ENCODE results near the gene C14orf93.
"Not testable (repeated sequence)": the region's sequence is repeated elsewhere in the genome, so short reads cannot be mapped to it uniquely, and the experiment has no call there.

Gene C14orf93

GRCh38 chr14:23018107-23018506 is 8.2 kb upstream of the C14orf93 start:
- no peak for DNase-seq

GRCh38 chr14:23017091-23017490 is 7.1 kb upstream of the C14orf93 start:
- DNase-seq, result no peak

- no peak for DNase-seq
Measured at GRCh38 chr14:23015618-23016017, 5.7 kb upstream of the C14orf93 start.

- not testable (repeated sequence) for DNase-seq
Measured at GRCh38 chr14:23013749-23014054, 3.8 kb upstream of the C14orf93 start.

DNA sequence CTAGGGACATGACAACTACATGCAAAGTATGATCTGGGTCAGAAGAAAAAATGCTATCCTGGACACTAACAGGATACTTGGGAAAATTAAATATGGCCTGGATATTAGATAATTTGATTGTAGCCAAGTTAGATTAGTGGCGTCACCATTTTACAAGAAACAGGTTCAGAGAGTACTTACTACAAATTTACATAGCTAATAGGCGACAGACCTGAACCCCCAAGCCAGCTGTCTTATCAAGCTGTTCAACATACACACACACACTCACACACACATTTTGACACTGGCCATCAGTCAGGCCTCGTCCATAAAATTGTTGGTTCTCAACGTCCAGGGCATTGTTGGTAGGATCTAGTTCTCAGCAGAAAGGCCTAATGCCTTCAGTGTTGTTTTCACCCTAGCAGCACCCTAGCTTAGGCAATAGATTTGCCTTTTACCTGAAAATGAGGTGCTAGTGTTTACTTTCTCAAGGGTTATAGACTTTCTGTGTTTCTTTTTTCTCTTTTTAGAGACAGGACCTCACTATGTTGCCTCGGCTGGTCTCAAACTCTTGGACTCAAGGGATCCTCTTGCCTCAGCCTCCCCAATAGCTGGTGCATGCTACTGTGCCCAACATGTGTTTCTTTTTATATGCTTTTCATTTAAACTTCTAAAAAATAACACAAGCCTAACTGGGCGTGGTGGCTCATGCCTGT is 3.3 kb upstream of the C14orf93 start:
- DNase-seq, result no peak

DNA sequence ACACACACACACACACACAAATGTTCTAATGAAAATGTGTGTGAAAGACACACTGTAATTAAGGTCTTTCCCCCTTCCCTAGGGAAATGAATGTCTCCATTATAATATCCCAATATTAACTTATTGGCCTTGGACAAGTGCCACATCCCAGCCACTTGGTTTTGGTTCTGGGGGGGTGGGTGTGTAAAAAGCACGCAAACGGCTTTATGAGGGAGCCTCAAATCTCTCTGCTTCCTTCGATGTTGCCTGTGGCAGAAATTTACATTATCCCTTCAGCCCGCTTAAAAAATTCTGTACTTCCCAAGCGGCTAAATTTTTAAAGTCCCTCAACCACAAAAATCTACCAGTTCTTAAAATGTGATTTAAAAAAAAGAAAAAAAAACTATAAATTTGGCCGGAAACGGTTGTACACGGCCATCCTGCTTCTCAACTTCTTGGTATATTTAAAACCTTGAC is 432 bp downstream of the C14orf93 start:
- DNase-seq, result no peak

- peak; percentile 45 for DNase-seq
Measured at GRCh38 chr14:23008831-23009230, 1.1 kb downstream of the C14orf93 start.

GRCh38 chr14:23006544-23007419 is 3.2 kb downstream of the C14orf93 start:
- DNase-seq, result peak; percentile 96

DNA sequence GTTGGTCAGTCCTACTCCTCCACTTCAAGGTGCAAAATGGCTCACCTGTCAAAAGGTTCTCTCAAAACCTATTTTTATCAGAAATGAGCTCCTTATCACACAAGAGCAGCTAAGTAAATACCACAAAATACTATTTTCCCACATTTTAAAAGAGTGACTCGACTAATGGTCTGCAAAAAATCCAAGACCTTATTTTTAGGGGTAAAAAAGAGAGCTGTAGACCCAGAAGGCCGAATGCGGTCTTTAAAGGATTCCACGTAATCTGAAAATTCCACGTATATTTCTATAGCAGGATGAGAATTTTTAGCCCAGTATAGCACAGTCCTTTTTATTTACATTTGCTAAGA is 3.8 kb downstream of the C14orf93 start:
- DNase-seq, result no peak

DNA sequence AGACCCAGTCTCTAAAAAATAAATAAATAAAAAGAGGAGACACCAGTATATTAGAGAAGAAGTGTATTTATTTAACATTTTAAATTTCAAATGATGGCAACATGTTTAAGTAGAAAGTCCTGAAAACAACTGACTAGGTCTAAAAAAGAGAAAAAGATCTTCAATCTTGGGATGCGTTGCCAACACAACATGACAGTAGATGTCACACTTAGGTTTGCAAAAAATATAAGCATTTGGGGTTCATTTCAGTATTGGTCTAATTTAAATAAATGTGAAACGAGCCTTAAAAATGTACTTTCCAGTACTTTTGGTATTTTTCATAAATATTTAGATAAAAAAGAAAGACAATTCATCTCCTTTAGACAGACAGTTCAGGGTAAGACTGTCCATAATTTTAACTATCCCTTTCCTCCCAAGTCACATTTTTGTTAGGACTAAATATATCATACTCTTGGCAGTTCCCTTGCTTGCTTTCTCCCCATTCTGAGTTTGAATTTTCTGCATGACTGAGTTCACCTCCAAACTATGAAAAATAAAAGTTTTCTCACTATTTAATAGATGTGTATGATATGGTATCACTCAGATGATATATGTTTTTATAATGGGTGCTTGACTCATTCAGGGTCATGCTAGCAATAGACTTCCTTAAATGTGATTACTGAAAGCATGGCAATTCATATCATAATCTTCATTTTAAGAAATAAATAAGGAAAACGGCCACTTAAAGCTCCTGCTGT is 4.3 kb downstream of the C14orf93 start:
- DNase-seq, result no peak

DNA sequence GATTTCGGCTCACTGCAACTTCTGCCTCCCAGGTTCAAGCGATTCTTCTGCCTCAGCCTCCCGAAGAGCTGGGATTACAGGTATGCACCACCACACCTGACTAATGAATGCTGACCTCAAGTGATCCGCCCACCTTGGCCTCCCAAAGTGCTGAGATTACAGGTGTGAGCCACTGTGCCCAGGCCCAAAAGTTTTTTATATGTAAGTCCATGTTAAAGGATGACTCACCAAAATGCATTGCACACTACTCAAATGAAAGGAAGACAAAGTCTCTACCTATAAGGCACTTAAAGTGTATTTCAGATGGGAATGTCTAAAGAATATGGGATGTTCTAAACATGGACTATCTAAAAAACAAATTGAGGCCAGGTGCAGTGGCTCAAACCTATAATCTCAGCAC is 5.7 kb downstream of the C14orf93 start:
- DNase-seq, result not testable (repeated sequence)

- no peak for DNase-seq
Measured at GRCh38 chr14:23002592-23002991, 7.4 kb downstream of the C14orf93 start.

DNA sequence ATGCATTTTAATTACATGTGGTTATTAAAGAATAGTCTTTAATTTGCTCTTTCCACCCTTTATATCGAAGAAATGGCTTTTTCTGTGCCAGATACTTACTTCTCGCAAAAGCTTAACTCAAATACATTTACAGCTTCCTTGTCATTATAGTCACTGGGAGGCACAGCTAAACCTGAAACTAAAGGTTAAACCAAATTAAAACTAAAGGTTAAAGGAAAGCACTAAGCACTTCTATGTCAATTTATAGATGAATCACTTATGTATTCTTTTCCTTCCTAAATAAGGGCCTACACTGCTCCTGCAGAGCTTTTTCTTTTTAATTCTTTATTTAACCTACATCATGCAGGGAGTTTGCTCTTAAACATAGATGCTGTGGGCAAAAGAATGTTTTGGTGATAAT is 9.1 kb downstream of the C14orf93 start:
- no peak for DNase-seq

- no peak for DNase-seq
Measured at GRCh38 chr14:22998329-22999012, 11.5 kb downstream of the C14orf93 start.

DNA sequence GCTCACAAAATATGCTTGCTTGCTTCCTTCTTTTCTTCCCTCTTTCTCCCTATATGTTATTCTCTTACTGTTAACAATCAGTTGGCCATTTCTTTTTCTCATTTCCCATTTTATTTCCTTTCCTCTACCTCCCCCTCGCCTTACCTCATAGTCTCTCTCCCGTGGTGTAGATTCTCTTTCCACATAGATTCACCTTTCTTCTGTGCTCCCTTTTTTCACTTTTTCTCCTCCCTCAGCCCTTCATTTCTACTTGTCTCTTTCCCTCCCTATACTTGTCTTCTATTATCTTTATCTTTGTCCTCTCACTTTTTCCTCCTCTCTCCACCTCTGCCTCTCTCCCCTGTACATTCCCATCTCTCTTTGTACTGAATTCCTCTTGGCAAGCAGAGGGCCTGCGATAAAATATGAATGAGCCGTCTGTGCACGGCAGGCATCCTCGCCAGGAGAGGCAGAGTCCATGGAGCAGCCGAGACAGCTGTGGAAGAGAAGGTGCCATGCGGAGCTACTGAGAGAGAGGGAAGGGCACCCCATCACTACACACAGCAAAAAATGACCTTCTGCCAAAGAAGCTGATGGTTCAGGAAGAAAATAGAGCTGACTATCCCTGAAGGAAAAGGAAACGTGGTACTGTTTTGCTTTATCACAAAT is 12.1 kb downstream of the C14orf93 start:
- DNase-seq, result no peak

DNA sequence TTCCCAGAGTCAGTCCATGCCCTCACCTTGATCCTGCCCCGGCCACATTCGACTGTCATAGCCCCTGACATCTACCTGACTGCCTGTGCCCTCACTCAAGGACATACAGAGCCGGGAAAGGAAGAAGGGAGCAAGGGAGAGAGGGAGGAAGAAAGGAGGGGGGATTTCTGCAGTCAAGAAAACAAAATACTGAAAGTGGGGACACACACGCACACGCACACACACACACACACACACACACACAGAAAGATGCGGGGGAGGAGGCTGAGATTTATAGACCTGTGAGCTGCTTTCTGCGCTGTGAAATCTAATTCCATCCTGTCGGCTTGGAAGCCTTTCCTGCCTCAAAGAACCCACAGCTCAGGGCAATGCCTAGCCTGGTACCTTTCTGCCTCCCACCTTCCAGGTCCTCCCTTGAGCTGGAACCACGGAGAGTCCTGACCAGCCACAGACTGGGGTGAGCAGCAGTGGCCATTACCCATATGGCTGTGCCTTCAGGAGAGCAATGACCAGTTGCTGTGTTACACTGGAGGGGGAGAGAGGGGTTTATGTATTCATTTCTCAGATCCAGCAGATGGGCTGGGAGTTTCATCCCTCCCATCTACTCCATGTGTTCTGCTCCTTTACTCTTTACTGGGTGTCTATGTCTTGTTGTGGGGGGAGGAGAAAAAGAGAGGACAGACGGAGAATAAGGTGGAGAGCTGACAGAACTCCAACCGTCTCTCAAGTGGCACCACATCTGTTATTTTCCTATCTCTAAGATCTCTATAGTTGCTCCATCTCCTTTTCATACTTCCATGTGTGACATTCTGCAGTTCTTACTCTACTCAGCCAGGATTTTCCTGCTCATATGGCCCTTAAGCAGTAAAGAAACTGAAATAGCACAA is 12.9 kb downstream of the C14orf93 start:
- DNase-seq, result no peak

GRCh38 chr14:22995889-22996625 is 13.9 kb downstream of the C14orf93 start:
- DNase-seq, result no peak

DNA sequence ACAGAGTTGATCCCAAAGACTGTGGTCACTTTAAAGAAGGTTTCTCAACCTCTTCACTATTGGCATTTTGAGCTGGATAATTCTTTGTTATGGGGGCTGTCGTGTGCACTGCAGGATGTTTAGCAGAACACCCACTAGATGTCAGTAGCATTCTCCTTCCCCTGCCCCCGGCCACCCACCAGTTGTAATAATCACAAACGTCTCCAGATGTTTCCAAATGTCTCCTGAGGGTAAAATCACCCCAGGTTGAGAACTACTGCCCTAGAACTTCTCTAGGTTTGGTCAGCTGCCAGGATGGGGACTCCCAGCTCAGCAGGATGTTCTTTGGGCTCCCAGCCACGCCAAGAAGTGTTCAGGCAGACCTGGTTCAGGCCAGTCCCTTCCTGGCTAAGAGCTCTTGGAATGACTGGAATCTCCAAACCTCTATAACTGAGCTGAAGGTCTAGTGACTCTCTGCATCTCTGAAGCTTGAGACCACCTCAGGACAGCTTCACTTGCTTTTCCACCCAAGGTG is 15.1 kb downstream of the C14orf93 start:
- peak; percentile 24 for DNase-seq

- no peak for DNase-seq
Measured at GRCh38 chr14:22993517-22993916, 16.4 kb downstream of the C14orf93 start.

- DNase-seq, result no peak
Measured at GRCh38 chr14:22991852-22992251, 18.1 kb downstream of the C14orf93 start.

DNA sequence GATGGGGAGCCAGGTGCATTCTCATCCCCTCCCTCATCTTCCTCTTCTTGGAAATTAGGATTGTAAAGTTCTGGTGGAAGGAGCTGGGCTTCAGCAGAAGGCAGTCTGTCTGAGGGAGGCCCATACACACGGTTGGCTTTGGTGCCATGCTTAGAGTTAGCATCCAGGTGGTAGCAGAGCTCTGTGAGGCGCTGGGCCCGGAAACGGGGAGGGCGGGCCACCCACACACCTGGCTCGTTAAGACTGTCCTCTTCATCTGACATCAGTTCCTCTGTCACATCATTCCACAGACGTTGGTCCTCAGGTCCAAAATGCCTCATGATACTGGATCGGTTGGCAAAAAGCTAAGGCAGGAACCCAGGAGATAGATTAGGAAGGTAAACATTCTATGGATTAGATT is 22.7 kb downstream of the C14orf93 start:
- no peak for DNase-seq

Measured in NCI-H510A treated with DMSO at 0.1 percent for 48 hours (cell line).